Activated CD8-positive, alpha-beta memory T cell treated with anti-CD3 and anti-CD28 coated beads for 36 hours (primary cell): ENCODE measurements around the gene H1-8. TPM values are rescaled to one million over a fixed set of nuclear protein-coding genes. Genes with fewer than 3 reads are reported as not detected.

Experiments
- CTCF ChIA-PET: fragments of 350-600 bp; sonication (Branson Sonifier 250); formaldehyde crosslinking; loops from one replicate; lab custom pipeline; 2021; ENCODE audit warnings: antibody characterized with exemption; lab: Charles Lee
- POLR2A ChIA-PET: fragments of 350-600 bp; sonication (Branson Sonifier 250); formaldehyde crosslinking; loops from one replicate; lab custom pipeline; 2021; ENCODE audit warnings: antibody characterized with exemption; lab: Charles Lee
- total RNA-seq, 2 experiments: library from RNA; stranded (reverse); gene quantifications; one replicate each; pipeline ENCODE4 v1.2.3, GENCODE V29; 2021

Gene H1-8
- total RNA-seq, 2 experiments from 2014 or later, result not detected

GRCh38 chr3:129553171-129553570 is 10.2 kb downstream of the H1-8 start:
- ChIA-PET CTCF (no interaction called here), POLR2A (no interaction called here)

GRCh38 chr3:129553719-129554118 is 10.7 kb downstream of the H1-8 start:
- CTCF ChIA-PET, result no interaction called here
- POLR2A ChIA-PET, result no interaction called here

- CTCF ChIA-PET, result no interaction called here
- POLR2A ChIA-PET, result no interaction called here
Measured at GRCh38 chr3:129554356-129555152, 11.6 kb downstream of the H1-8 start.

GRCh38 chr3:129555153-129555550 is 12.2 kb downstream of the H1-8 start:
- ChIA-PET CTCF (no interaction called here), POLR2A (no interaction called here)

GRCh38 chr3:129555616-129556357 is 12.8 kb downstream of the H1-8 start:
- CTCF ChIA-PET, result no interaction called here
- POLR2A ChIA-PET, result no interaction called here

- ChIA-PET CTCF (no interaction called here), POLR2A (no interaction called here)
Measured at GRCh38 chr3:129556358-129556695, 13.4 kb downstream of the H1-8 start.

GRCh38 chr3:129556890-129557547 is 14.0 kb downstream of the H1-8 start:
- CTCF ChIA-PET, result no interaction called here
- POLR2A ChIA-PET, result no interaction called here

GRCh38 chr3:129557548-129557894 is 14.5 kb downstream of the H1-8 start:
- ChIA-PET POLR2A (no interaction called here), CTCF (no interaction called here)

- ChIA-PET CTCF (no interaction called here), POLR2A (no interaction called here)
Measured at GRCh38 chr3:129558081-129558771, 15.3 kb downstream of the H1-8 start.

GRCh38 chr3:129558772-129559564 is 16.0 kb downstream of the H1-8 start:
- POLR2A ChIA-PET, result no interaction called here
- CTCF ChIA-PET, result no interaction called here

GRCh38 chr3:129559565-129560079 is 16.6 kb downstream of the H1-8 start:
- CTCF ChIA-PET, result no interaction called here
- POLR2A ChIA-PET, result no interaction called here

- ChIA-PET CTCF (no interaction called here), POLR2A (no interaction called here)
Measured at GRCh38 chr3:129560269-129560787, 17.4 kb downstream of the H1-8 start.

GRCh38 chr3:129560911-129561594 is 18.1 kb downstream of the H1-8 start:
- ChIA-PET POLR2A (no interaction called here), CTCF (no interaction called here)

GRCh38 chr3:129561619-129562248 is 18.8 kb downstream of the H1-8 start:
- CTCF ChIA-PET, result no interaction called here
- POLR2A ChIA-PET, result no interaction called here

GRCh38 chr3:129562803-129563202 is 19.8 kb downstream of the H1-8 start:
- ChIA-PET CTCF (no interaction called here), POLR2A (no interaction called here)

GRCh38 chr3:129563332-129563731 is 20.4 kb downstream of the H1-8 start:
- ChIA-PET POLR2A (no interaction called here), CTCF (no interaction called here)

- ChIA-PET CTCF (no interaction called here), POLR2A (no interaction called here)
Measured at GRCh38 chr3:129563850-129564535, 21.0 kb downstream of the H1-8 start.
